Left lung (tissue), 10 donors: Measurements from ENCODE around the gene NFIA. TPM values are rescaled to one million over a fixed set of nuclear protein-coding genes. Genes with fewer than 3 reads are reported as not detected.
A peak's percentile ranks its signal among the peaks of the same experiment; 100 is the strongest.

Source experiments
- ATAC-seq: fragments of 200-7000 bp; cut with Tn5 transposase; one replicate; pipeline ENCODE4 v1.9.1; 2020; ENCODE audit warnings: moderate library complexity
- DNase-seq, 4 donors: peaks; one replicate each; pipeline ENCODE4 v3.0.0-alpha.2; 2013 to 2020
- H3K27ac ChIP-seq, 2 donors: fragments of 200-600 bp; sonication (generic) in 1 of 2; one replicate each; pipeline versions ENCODE4 v1.5.0 to v1.8.0; 2020 to 2021
- H3K27me3 ChIP-seq, 2 donors: fragments of 200-600 bp; sonication (generic) in 1 of 2; one replicate each; pipeline versions ENCODE4 v1.5.0 to v1.8.0; 2020 to 2021
- H3K36me3 ChIP-seq, 2 donors: fragments of 200-600 bp; sonication (generic) in 1 of 2; one replicate each; pipeline versions ENCODE4 v1.5.0 to v1.8.0; 2020 to 2021
- H3K4me1 ChIP-seq, 2 donors: fragments of 200-600 bp; one replicate each; pipeline ENCODE4 v1.8.0; 2021
- H3K4me3 ChIP-seq, 2 donors: fragments of 200-600 bp; sonication (generic) in 1 of 2; one replicate each; pipeline versions ENCODE4 v1.5.0 to v1.8.0; 2020 to 2021; ENCODE audit warnings: mild to moderate bottlenecking in 1 of 2
- H3K9me3 ChIP-seq, 2 donors: fragments of 200-600 bp; sonication (generic) in 1 of 2; one replicate each; pipeline versions ENCODE4 v1.5.0 to v1.8.0; 2020 to 2021
- intact Hi-C, 2 donors: fragments of 100-400 bp; cut with DNase I; formaldehyde crosslinking; loops; one replicate each; pipeline versions ENCODE4 v1.11.2 to v1.14.2; 2022
- polyA plus RNA-seq, 6 donors: library from polyadenylated mRNA; unstranded; fragments of 120-200 nt; gene quantifications; one replicate each; pipeline ENCODE4 v1.2.1, GENCODE V29; 2013; ENCODE audit not compliant: insufficient read length in 6 of 6
- total RNA-seq, 2 donors: library from RNA; stranded (reverse); fragmentation: NEBNext Ultra II Directional; extraction: Animal tissue kit (Norgen Biotek cat#: 25700); gene quantifications; one replicate each; pipeline ENCODE4 v1.2.1, GENCODE V29; 2021
- TF ChIP-seq, protein P1 (sequence below), 2 donors: fragments of 200-600 bp; sonication (generic) in 1 of 2; IDR thresholded peaks; one replicate each; pipeline versions ENCODE4 v1.5.0 to v1.8.0; 2021; ENCODE audit warnings: antibody characterized with exemption in 2 of 2
- donor health status: DM: no; HTN: yes; CAD: no.
- donor health status: DM: no; HTN: no; CAD: no.

Gene NFIA
- total and polyA plus RNA-seq, 8 donors = 30.4 to 60.7 (median 37.6) TPM

- Histone ChIP-seq H3K36me3 (no peaks in the 10 kb centered on the region), H3K9me3 (no peaks in the 10 kb centered on the region), H3K4me3 (no peak overlapping the region), H3K4me1 (peaks cover 0 to 7% of the 10 kb centered on the region in 2 donors), H3K27ac (no peak overlapping the region), H3K27me3 (no peaks in the 10 kb centered on the region)
- intact Hi-C loops = no loop called here
- ATAC-seq = no peak
- TF ChIP-seq, protein P1, sequence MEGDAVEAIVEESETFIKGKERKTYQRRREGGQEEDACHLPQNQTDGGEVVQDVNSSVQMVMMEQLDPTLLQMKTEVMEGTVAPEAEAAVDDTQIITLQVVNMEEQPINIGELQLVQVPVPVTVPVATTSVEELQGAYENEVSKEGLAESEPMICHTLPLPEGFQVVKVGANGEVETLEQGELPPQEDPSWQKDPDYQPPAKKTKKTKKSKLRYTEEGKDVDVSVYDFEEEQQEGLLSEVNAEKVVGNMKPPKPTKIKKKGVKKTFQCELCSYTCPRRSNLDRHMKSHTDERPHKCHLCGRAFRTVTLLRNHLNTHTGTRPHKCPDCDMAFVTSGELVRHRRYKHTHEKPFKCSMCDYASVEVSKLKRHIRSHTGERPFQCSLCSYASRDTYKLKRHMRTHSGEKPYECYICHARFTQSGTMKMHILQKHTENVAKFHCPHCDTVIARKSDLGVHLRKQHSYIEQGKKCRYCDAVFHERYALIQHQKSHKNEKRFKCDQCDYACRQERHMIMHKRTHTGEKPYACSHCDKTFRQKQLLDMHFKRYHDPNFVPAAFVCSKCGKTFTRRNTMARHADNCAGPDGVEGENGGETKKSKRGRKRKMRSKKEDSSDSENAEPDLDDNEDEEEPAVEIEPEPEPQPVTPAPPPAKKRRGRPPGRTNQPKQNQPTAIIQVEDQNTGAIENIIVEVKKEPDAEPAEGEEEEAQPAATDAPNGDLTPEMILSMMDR (IDR thresholded peaks at IDR 0.05) = no peak
- DNase-seq = no peak
Observed at GRCh38 chr1:61201035-61201434, 118.7 kb downstream of the NFIA start.

- TF ChIP-seq, protein P1 (IDR thresholded peaks at IDR 0.05) = no peak
- ATAC-seq (peak; percentile 24), DNase-seq (peak in 2 of 4 donors; percentile 88 to 89)
- intact Hi-C loops = no loop called here
- H3K27me3 ChIP-seq = no peaks in the 10 kb centered on the region
- H3K9me3 ChIP-seq = no peaks in the 10 kb centered on the region
- no peak overlapping the region for H3K4me3 ChIP-seq
- no peaks in the 10 kb centered on the region for H3K36me3 ChIP-seq
- peaks cover 0 to 7% of the 10 kb centered on the region in 2 donors for H3K4me1 ChIP-seq
- peak overlapping the region in 1 of 2 donors; percentile 22 for H3K27ac ChIP-seq
Observed at GRCh38 chr1:61202854-61203598, 120.7 kb downstream of the NFIA start.

GRCh38 chr1:61204528-61204927, 122.2 kb downstream of the NFIA start:
- no peaks in the 10 kb centered on the region for H3K9me3 ChIP-seq
- no peak for DNase-seq
- ATAC-seq = no peak
- no peaks in the 10 kb centered on the region for H3K36me3 ChIP-seq
- intact Hi-C loops = no loop called here
- TF ChIP-seq, protein P1 (IDR thresholded peaks at IDR 0.05) = no peak
- peaks cover 0 to 7% of the 10 kb centered on the region in 2 donors for H3K4me1 ChIP-seq
- H3K27me3 ChIP-seq = no peaks in the 10 kb centered on the region
- no peak overlapping the region for H3K4me3 ChIP-seq
- H3K27ac ChIP-seq = no peak overlapping the region

DNA sequence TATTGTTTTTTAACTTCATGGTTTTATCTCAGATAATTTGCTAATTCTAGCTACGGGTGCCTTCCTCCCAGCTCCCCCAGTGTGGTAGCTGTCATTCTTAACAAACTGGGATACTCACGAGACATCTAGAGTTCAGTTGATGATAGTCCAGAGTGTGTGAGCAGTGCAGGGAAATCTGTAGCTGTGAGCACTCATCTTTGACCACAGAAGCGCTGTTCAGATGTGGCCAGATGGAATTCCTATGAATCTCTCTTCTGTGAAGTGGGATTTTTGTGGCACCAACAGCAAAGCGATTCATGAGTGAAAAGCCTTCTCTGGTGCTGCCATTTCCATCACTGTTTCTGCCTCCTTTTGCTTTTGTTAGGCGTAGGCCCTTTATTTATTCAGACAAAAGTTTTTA, 125.1 kb downstream of the NFIA start:
- no peak overlapping the region for H3K27ac ChIP-seq
- ATAC-seq = no peak
- no peak for DNase-seq
- no peaks in the 10 kb centered on the region for H3K9me3 ChIP-seq
- TF ChIP-seq, protein P1 (IDR thresholded peaks at IDR 0.05) = no peak
- no peak overlapping the region for H3K4me3 ChIP-seq
- intact Hi-C loops = no loop called here
- peaks cover 0 to 7% of the 10 kb centered on the region in 2 donors for H3K4me1 ChIP-seq
- H3K27me3 ChIP-seq = no peaks in the 10 kb centered on the region
- H3K36me3 ChIP-seq = no peaks in the 10 kb centered on the region

GRCh38 chr1:61208172-61208571, 125.8 kb downstream of the NFIA start:
- DNase-seq (no peak), ATAC-seq (no peak)
- Histone ChIP-seq H3K4me1 (peaks cover 0 to 3% of the 10 kb centered on the region in 2 donors), H3K27ac (no peak overlapping the region), H3K4me3 (no peak overlapping the region), H3K9me3 (no peaks in the 10 kb centered on the region), H3K27me3 (no peaks in the 10 kb centered on the region), H3K36me3 (no peaks in the 10 kb centered on the region)
- intact Hi-C loops = no loop called here
- TF ChIP-seq, protein P1 (IDR thresholded peaks at IDR 0.05) = no peak
